ENCODE results near the gene IL17F.

- TF ChIP-seq, protein P1, sequence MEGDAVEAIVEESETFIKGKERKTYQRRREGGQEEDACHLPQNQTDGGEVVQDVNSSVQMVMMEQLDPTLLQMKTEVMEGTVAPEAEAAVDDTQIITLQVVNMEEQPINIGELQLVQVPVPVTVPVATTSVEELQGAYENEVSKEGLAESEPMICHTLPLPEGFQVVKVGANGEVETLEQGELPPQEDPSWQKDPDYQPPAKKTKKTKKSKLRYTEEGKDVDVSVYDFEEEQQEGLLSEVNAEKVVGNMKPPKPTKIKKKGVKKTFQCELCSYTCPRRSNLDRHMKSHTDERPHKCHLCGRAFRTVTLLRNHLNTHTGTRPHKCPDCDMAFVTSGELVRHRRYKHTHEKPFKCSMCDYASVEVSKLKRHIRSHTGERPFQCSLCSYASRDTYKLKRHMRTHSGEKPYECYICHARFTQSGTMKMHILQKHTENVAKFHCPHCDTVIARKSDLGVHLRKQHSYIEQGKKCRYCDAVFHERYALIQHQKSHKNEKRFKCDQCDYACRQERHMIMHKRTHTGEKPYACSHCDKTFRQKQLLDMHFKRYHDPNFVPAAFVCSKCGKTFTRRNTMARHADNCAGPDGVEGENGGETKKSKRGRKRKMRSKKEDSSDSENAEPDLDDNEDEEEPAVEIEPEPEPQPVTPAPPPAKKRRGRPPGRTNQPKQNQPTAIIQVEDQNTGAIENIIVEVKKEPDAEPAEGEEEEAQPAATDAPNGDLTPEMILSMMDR (IDR thresholded peaks at IDR 0.05) = no peak
- TF ChIP-seq TCF7L2 (IDR thresholded peaks at IDR 0.05; ENCODE audit: low read depth, low read length) (no peak), POLR2AphosphoS5 (IDR thresholded peaks at IDR 0.05; ENCODE audit: low read depth, low read length) (no peak)
Observed at GRCh38 chr6:52283111-52283510, 38.8 kb upstream of the IL17F start.

Data from Panc1 (cell line).